Progenitor cell of endocrine pancreas (in vitro differentiated cells): Measurements from ENCODE around the gene PAK1IP1. TPM values are rescaled to one million over a fixed set of nuclear protein-coding genes. Genes with fewer than 3 reads are reported as not detected.
"Not testable (repeated sequence)": the region's sequence is repeated elsewhere in the genome, so short reads cannot be mapped to it uniquely, and the experiment has no call there.

Experiments
- DNase-seq: peaks from one replicate; pipeline ENCODE4 v3.0.0; 2021; ENCODE audit warnings: low spot score; ENCODE audit not compliant: unreplicated experiment
- H3K27ac Mint-ChIP-seq: 2 replicates; pipeline ENCODE4 v1.8.0; 2021; ENCODE audit warnings: mild to moderate bottlenecking, moderate library complexity, mixed read lengths
- H3K27me3 Mint-ChIP-seq: 2 replicates; pipeline ENCODE4 v1.8.0; 2021; ENCODE audit warnings: mixed read lengths
- H3K36me3 Mint-ChIP-seq: 2 replicates; pipeline ENCODE4 v1.8.0; 2022; ENCODE audit warnings: mixed read lengths; ENCODE audit not compliant: insufficient read depth
- H3K4me1 Mint-ChIP-seq: 2 replicates; pipeline ENCODE4 v1.8.0; 2021; ENCODE audit warnings: low read depth, mixed read lengths
- H3K4me3 Mint-ChIP-seq: 2 replicates; pipeline ENCODE4 v1.8.0; 2021; ENCODE audit warnings: low read depth, mild to moderate bottlenecking, moderate library complexity, mixed read lengths
- H3K9me3 Mint-ChIP-seq: 2 replicates; pipeline ENCODE4 v1.8.0; 2021; ENCODE audit warnings: low read depth, mixed read lengths
- total RNA-seq: library from RNA; stranded (reverse); gene quantifications from 2 replicates; pipeline ENCODE4 v1.2.1, GENCODE V29; 2021
- TF ChIP-seq, protein P1 (sequence below): fragments of 200-600 bp; sonication (generic); IDR thresholded peaks from one replicate; pipeline ENCODE4 v1.5.0; 2021; ENCODE audit warnings: antibody characterized with exemption, mild to moderate bottlenecking; ENCODE audit not compliant: unreplicated experiment

Gene PAK1IP1
- total RNA-seq, 1 donor from 2014 or later: 12.9 TPM

DNA sequence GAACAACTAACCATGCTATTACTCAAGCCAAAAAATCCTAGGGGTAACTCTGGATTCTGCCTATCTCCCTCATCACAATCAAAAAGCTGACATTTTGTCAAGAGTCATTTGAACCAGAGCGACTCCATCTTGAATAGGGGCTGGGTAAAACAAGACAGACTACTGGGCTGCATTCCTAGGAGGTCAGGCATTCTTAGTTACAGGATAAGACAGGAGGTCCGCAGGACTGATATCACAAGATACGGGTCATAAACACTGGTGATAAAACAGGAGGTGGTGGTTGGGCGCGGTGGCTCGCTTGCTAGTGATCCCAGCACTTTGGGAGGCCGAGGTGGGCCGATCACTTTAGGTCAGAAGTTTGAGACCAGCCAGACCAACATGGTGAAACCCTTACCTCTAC, 32.6 kb upstream of the PAK1IP1 start:
- no peaks in the 10 kb centered on the region for H3K4me1 Mint-ChIP-seq
- H3K9me3 Mint-ChIP-seq: peaks cover 10% of the 10 kb centered on the region
- no peak for DNase-seq
- H3K36me3 Mint-ChIP-seq: peaks cover 1% of the 10 kb centered on the region
- no peak overlapping the region for H3K27ac Mint-ChIP-seq
- TF ChIP-seq, protein P1, sequence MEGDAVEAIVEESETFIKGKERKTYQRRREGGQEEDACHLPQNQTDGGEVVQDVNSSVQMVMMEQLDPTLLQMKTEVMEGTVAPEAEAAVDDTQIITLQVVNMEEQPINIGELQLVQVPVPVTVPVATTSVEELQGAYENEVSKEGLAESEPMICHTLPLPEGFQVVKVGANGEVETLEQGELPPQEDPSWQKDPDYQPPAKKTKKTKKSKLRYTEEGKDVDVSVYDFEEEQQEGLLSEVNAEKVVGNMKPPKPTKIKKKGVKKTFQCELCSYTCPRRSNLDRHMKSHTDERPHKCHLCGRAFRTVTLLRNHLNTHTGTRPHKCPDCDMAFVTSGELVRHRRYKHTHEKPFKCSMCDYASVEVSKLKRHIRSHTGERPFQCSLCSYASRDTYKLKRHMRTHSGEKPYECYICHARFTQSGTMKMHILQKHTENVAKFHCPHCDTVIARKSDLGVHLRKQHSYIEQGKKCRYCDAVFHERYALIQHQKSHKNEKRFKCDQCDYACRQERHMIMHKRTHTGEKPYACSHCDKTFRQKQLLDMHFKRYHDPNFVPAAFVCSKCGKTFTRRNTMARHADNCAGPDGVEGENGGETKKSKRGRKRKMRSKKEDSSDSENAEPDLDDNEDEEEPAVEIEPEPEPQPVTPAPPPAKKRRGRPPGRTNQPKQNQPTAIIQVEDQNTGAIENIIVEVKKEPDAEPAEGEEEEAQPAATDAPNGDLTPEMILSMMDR: no peak
- H3K4me3 Mint-ChIP-seq: no peak overlapping the region
- H3K27me3 Mint-ChIP-seq: peaks cover 14% of the 10 kb centered on the region

DNA sequence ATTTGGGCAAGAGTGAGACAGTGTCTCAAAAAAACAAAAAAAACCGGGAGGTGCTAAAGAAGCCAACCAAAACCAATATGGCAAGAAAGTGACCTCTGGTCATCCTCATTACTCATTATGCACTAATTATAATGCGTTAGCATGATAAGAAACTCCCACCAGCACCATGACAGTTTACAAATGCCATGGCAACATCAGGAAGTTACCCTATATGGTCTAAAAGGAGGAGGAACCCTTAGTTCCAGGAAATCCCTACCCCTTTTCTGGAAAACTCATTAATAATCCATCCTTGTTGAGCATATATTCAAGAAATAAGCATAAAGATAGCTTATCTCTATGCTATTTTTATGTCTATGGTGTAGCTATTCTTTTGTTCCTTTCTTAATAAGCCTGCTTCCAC, 32.0 kb upstream of the PAK1IP1 start:
- Mint-ChIP-seq H3K36me3 (peaks cover 1% of the 10 kb centered on the region), H3K27me3 (peaks cover 15% of the 10 kb centered on the region), H3K4me1 (no peaks in the 10 kb centered on the region), H3K4me3 (no peak overlapping the region), H3K9me3 (peaks cover 10% of the 10 kb centered on the region), H3K27ac (no peak overlapping the region)
- no peak for DNase-seq
- TF ChIP-seq, protein P1: no peak

DNA sequence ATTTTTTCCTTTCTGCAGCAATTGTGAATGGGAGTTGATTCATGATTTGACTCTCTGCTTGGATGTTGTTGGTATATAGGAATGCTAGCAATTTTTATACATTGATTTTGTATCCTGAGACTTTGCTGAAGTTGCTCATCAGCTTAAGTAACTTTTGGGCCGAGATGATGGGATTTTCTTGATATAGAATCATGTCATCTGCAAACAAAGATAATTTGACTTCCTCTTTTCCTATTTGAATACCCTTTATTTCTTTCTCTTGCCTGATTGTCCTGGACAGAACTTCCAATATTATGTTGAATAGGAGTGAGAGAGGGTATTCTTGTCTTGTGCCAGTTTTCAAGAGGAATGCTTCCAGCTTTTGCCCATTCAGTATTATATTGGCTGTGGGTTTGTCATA, 29.2 kb upstream of the PAK1IP1 start:
- H3K4me3 Mint-ChIP-seq, H3K27ac Mint-ChIP-seq, DNase-seq, H3K36me3 Mint-ChIP-seq, H3K9me3 Mint-ChIP-seq, H3K4me1 Mint-ChIP-seq: not testable (repeated sequence)
- H3K27me3 Mint-ChIP-seq: peaks cover 13% of the 10 kb centered on the region

DNA sequence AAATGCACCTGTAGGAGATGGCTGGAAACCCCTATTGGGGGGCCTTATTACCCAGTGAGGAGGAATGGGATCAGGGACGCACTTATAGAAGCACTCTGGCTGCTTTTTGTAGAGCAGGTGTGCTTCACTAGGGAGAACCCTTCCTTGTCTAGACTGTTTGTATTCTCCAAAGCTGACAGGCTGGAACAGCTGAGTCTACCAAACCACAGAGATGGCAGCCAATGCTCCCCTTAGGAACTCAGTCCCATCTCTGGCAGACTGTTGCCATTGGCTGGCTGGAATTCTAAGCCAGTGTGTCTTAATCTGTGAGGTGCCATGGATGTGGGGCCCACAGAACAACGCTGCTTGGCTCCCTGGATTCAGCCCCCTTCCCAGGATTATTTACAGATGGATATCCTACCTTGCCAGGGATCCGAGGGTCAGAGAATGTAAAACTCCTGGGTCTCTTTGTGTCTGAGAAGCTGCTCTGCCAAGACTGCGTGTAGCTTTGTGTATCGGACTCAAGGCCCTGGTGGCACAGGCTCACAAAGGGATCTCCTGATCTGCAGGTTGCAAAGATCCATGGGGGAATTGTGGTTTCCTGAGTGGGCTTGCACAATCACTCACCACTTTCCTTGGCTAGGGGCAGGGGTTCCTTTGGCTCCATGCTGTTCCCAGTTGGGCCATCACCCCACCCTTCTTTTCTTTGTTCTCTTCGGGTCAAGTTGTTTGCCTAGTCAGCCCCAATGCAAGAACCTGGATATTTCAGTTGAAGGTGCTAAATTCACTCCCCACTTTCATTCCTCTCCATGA, 26.4 kb upstream of the PAK1IP1 start:
- Mint-ChIP-seq H3K4me3 (no peak overlapping the region), H3K27me3 (peaks cover 13% of the 10 kb centered on the region), H3K4me1 (no peaks in the 10 kb centered on the region), H3K9me3 (peaks cover 7% of the 10 kb centered on the region), H3K27ac (no peak overlapping the region), H3K36me3 (peaks cover 1% of the 10 kb centered on the region)
- TF ChIP-seq, protein P1: no peak
- DNase-seq: no peak

DNA sequence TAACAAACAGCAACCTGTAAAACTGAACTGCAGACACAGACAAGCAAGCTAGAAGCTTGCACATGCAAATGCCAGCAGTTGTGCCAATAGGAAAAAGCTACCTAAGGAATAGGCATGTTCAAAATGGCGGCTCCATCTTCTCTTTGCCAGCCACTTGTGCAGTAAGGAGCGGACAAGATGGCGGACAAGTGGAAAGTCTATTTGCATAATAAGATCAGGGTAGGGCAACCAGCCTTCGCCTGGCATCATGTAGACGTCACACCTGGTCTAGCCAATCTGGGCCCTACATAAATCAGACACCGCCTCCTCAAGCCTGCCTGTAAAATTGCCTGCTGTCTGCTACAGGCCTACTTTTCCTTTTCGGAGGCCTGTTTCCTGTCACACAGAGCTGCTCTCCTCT, 18.4 kb upstream of the PAK1IP1 start:
- Mint-ChIP-seq H3K9me3 (peaks cover 4% of the 10 kb centered on the region), H3K36me3 (no peaks in the 10 kb centered on the region), H3K27ac (no peak overlapping the region), H3K4me3 (no peak overlapping the region), H3K27me3 (no peaks in the 10 kb centered on the region), H3K4me1 (no peaks in the 10 kb centered on the region)
- no peak for DNase-seq
- TF ChIP-seq, protein P1: no peak

DNA sequence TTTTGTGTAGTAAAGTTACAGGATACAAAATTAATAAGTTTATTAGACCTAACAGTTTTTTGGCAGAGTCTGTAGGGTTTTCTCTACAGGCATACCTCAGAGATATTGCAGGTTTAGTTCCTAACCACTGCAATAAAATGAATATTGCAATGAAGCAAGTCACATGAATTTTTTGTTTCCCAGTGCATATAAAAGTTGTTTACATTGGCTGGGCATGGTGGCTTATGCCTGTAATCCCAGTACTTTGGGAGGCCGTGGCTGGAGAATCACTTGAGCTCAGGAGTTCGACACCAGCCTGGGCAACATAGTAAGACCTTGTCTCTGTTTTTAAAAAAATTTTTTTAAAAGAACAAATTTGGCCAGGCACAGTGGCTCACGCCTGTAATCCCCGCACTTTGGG, 16.3 kb upstream of the PAK1IP1 start:
- Mint-ChIP-seq H3K9me3 (peaks cover 5% of the 10 kb centered on the region), H3K27me3 (no peaks in the 10 kb centered on the region), H3K36me3 (no peaks in the 10 kb centered on the region), H3K4me3 (no peak overlapping the region), H3K27ac (no peak overlapping the region), H3K4me1 (peaks cover 12% of the 10 kb centered on the region)
- TF ChIP-seq, protein P1: no peak
- no peak for DNase-seq
